ENCODE data around the gene NXNL1.

- TF ChIP-seq EP300 (IDR thresholded peaks at IDR 0.05; ENCODE audit: borderline replicate concordance in 1 of 2, low read depth in 2 of 2, low read length in 2 of 2) (no peak), CREB1 (IDR thresholded peaks at IDR 0.05) (no peak), SP2 (IDR thresholded peaks at IDR 0.05; ENCODE audit: low read length) (no peak), ASH2L (IDR thresholded peaks at IDR 0.05; ENCODE audit: low read length) (no peak), POLR2A (IDR thresholded peaks at IDR 0.05; ENCODE audit: control extremely low read depth in 1 of 2, low read depth in 2 of 2, low read length in 2 of 2) (no peak), RXRA (IDR thresholded peaks at IDR 0.05; ENCODE audit: insufficient read depth, low read depth, low read length) (no peak), SIN3A (conservative IDR thresholded peaks at IDR 0.05 in 1 of 2, IDR thresholded peaks at IDR 0.05 in 1 of 2; ENCODE audit: low read depth in 1 of 2, low read length in 2 of 2) (no peak), EGR1 (IDR thresholded peaks at IDR 0.05; ENCODE audit: borderline replicate concordance, low read depth, low read length) (no peak), CBX5 (IDR thresholded peaks at IDR 0.05; ENCODE audit: low read depth, low read length) (no peak), HDAC6 (IDR thresholded peaks at IDR 0.05; ENCODE audit: low read depth, low read length) (no peak)
- TF ChIP-seq, protein P1, sequence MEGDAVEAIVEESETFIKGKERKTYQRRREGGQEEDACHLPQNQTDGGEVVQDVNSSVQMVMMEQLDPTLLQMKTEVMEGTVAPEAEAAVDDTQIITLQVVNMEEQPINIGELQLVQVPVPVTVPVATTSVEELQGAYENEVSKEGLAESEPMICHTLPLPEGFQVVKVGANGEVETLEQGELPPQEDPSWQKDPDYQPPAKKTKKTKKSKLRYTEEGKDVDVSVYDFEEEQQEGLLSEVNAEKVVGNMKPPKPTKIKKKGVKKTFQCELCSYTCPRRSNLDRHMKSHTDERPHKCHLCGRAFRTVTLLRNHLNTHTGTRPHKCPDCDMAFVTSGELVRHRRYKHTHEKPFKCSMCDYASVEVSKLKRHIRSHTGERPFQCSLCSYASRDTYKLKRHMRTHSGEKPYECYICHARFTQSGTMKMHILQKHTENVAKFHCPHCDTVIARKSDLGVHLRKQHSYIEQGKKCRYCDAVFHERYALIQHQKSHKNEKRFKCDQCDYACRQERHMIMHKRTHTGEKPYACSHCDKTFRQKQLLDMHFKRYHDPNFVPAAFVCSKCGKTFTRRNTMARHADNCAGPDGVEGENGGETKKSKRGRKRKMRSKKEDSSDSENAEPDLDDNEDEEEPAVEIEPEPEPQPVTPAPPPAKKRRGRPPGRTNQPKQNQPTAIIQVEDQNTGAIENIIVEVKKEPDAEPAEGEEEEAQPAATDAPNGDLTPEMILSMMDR (IDR thresholded peaks at IDR 0.05; ENCODE audit: control extremely low read depth in 1 of 3, insufficient read depth in 1 of 3, low read depth in 1 of 3, low read length in 3 of 3): no peak
Observed at GRCh38 chr19:17414097-17414496, 46.6 kb downstream of the NXNL1 start.

Data from H1 (cell line).